Fibroblast of upper back skin (primary cell): ENCODE measurements around the gene CCNL2.

Source experiments
- DNase-seq: peaks from one replicate; pipeline ENCODE4 v3.0.0-alpha.2; 2013

The CCNL2 gene

DNA sequence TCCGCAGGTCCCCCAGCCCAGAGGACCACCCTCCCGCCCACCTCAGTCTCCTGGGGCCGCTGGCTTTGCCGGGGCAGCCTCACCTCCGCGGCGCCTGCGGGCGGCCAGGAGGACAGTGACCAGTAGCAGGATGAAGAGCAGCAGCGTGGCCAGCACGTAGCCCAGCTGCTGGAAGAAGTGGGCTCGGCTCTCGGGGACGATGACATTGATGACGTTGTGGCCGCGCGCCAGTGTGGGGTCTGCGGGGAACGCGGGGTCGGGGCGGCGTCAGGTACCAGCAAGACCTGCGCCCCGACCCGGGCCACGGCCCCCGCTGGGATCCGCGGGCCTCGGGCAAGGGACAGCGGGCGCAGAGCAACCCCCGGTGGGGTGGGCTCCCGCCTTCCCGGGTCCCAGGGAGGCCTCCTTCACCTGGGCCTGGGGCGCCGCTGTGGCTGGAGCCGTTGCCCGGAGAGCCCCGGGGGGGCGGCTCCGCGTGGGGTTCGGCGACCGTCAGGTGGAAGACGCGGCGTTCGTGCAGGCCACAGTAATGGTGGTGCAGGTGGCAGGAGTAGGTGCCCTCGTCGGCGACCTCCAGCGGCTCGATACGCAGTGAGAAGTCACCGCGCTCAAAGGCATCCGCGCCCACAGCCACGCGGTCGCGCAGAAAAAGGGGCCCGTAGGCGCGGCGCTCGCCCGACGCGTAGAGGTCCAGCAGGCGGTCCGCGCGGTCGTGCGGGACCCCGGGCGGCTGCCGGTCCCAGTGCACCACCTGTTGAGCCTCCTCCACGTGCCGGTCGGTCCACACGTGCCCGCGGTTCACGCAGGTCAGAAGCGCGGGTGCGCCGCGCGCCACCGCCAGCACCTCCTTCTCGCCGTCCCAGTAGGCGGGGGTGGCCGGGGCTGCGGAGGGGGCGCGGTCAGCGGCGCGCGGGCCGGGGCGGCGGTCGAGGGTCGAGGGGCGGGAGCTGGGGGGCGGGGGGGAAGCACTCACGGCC, 44.6 kb downstream of the CCNL2 start:
- no peak for DNase-seq

DNA sequence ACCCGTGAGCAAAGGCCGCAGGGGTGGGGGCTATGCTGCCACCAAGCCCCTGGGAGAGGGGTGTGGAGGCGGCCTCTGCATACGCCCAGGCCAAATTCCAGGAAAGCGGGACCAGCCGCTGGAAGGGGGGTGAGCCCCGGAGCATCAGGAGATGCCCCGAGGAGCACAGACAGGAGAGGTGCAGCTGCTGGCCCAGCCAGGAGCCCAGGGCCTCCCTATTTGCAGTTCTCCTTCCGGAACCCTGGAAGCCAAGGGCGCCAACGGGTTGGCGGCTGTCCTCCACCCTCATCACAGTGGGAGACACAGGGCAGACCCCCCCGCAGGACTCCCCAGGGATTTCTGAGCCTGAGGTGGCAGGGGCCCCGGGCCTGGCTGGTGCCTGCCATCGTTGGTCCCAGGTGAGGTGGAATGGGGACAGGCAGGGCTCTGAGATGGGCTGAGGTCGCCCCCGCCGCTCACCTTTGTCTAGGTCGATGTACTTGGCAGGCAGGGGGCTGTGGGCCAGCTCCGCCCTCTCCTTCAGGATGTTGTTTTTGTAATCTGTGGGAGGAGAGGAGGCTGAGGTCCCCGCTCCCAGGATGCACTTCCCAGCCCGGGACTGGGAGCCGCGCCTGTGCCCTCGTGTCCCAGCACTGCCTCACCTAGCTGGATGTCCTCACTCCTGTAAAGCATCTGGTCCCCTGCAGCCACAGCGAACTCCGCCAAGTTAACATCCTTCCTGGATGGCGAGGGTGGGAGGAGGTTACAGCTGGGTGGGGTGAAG, 45.6 kb downstream of the CCNL2 start:
- DNase-seq, result no peak

DNA sequence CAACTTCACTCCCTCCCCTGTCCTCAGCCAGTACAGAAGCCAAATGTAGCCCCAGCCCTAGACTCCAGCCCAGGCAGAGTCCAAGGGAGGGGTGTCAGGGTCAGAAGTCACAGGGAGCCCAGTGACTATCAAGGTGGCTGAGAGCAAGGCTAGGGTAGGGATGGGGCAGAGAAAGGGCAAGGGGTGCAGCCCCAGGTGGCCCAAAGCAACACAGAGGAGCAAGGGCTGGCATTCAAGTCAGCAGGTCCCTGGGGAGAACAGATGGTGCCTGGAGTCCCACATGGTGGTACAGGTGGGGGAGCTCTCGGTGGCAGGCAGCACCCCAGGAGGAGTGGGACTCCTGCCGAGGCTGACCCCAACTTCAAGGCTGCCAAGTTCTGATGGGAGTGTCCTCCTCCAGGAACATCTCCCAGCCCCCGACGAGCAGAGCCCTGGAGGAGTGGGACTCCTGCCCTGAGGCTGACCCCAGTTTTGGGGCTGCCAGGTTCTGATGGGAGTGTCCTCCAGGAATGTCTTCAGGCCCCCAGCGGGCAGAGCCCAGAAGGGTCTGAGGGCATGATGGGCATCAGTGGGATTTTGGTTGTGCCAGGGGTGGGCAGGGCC, 46.2 kb downstream of the CCNL2 start:
- no peak for DNase-seq

DNA sequence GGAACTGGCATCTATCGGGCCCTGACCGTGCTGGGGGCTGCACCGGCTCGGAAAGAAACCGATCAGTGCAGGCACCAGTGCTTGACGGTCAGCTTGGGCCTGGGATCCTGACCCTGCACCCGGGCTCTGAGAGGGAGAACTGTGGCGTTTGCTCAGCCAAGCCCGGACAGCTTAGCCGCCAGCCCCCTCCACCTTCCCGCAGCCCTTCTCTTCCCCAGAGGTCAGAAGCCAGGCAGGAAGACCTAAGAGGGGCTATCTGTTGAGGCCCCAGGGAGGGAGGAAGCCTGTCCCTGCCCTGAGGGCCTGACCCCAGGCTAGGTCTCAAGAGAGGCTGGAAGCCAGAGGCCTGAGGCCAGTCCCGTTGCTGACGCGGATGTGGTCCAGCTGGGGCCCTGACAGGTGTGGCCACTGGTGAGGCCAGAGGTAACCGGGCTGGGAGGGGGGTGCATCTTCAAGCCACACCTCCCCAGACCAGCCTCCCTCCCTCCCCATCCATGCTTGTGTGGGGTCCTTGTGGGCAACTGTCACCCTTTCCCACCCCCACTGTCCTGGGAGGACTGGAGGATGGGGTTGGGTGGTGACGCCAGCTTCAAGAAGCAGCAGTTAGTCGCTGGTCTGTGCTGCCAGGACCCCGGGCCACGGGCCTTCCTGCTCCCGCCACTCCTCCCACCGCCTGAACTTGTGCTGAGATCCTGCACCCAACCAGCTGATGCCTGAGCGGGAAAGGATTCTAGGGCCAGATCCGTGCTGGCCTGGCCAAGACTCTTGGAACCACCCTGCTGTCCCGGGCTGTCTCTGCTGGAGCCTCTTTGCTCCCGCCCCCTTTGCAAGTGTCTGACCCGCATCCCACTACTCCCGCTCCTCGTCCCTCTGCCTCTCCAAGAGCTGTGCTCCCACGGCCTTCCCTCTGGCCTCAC, 47.4 kb downstream of the CCNL2 start:
- DNase-seq, result peak; percentile 42

DNA sequence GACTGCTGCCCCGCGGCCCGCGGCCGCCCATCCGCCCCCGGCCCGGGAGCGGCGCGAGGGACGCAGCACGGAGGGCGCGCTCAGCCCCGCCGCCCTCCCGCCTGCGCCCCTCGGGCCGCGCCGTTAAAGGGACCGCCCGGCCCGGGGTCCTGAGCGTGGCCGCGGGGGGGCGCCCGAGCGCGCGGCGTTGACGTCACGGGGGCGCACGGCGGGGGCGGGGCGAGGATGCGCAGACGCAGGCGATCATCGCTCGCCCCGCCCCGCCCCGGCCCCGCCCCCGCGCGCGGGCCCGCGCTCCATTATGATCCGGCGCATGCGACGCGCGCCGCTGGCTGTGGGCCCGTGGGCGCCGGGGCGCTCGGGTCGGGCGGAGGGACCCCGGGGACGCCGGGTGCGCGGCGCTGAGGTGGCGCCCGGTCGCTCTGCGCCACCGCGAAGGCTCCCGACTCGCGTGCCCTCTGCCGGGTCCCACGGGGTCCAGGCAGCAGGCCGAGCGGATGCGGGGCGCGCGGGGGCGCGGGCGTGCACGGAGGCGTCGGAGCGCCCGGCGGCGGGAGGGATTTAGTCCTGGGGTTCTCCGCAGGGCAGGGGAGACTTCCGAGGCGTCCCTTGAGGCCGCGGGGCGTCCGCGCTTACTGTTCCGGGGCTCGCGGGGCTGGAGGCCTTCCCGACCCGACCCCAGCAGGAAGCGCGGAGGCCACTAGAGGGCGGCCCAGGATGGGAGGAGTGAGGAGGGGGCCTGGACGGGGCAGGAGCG, 49.7 kb downstream of the CCNL2 start, which contains the start of gene DVL1:
Gene DVL1, minus strand, starts transcription at position 163 of the 757 bp plus-strand sequence. CDS start 353 bp downstream, outside the sequence.
- peak; percentile 77 for DNase-seq

DNA sequence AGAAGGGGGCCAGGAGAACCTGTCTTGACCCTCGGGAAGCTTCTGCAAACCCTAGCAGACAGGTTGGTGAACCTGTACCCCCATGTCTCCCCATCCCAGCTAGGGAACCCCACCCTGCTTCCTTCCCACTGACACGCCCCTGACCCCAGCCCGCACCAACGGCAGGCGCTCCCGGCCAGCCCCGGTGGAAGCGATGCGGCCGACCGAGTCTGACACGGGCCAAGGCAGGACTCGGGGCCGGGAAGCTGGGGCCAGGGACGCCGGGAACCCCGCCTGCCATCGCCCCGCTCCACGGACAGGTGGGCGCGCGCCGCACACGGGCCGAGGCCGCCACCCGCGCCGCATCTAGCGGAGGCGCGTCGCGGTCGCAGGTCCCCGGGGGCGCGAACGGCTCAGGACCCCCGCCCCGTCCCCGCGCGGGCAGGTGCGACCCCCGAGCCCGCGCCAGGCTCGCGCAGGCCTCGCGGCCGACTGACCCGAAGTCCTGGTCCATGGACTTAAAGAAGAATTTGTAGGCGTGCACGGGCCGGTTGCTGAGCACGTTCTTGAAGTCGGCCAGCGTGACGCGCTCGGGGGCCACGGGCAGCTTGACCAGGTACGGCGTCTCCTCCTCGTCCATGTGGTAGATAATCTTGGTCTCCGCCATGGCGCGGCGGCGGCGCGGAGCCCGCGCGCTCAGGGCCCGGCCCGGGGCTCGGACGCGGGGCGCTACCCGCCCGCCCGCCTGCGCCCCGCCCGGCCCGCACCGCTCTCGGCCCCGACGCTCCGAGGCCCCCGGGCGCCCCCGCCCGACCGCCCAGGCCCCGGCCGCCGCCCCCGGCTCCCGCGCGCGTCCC, 50.5 kb downstream of the CCNL2 start:
- no peak for DNase-seq

DNA sequence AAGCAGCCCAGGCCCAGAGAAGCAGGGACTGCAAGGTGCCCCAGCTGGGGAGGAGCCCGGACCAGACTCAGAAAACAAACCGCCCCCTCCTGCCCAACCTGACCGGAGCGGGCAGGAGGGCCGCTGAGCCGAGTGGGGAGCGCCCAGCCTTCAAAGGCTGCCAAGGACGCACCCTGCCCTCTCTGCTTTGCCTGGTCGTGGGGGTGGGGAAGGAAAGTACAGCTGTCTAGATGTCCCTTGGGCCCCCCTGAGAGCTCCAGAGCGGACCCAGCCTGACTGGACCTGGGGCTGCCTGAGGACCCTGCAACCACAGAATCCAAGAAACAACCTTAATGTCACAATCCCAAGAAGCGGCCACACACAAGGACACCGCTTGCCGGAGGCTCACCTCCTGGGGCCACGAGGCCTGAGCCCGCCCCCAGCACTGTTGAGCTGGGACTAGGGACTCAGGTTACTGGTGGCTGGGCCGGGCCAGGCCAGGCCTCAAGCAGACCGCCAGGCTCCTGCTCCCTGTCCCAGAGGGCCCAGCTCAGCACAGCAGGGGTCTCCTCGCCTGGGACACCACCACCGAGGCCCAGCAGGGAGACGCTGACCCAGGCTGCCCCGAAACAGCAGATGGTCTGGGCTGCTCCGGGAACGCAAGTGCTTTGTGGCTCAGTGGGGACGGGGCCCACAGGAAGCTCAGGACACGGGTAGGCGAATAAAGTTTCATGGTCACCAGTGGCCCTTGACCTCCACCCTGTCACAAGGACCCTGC, 51.3 kb downstream of the CCNL2 start:
- DNase-seq, result no peak

DNA sequence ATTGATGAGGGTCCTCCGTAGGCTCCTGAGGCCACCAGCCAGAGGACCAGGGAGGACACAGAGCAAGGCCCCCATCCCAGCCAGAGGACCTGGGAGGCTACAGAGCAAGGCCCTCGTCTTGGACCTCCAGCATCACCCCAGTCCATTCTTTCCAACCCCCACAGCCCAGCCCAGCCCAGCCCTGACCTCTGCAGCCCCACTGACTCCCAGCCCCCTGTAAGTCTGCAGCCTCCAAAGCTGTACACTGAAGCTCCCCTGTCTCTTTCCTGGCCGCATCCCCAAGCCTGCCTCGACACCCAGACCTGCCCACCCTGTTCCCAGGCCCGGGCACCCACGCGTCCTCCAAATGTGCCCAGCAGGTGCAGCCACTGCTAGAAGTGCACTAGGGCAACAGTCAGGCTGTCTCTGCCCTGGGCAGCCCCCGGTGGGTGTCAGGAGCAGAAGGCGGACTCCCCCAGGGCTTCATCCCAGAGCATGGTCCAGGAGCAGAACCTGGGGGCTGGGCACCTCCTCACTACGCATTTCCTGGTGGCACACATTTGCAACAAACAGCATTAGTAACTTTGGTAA, 52.0 kb downstream of the CCNL2 start:
- DNase-seq, result no peak

DNA sequence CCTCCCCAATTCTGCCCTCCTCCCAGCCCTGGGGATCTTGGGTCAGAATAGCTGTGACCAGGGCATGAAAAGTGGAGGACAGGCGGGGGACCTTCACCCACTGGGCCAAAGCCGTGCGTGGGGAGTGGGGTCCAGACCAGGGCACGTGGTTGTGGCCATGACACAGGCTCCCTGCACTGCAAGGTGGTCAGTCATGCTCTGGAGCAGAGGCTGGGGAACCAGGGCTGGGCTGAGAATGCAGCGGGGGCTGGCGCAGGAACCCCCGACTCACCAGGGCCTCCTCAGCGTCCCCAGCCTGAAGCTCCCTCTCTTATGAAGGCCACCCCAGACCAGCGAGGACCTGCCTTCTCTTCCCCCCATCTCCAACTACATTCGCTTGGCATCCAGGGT, 52.6 kb downstream of the CCNL2 start:
- DNase-seq, result no peak

DNA sequence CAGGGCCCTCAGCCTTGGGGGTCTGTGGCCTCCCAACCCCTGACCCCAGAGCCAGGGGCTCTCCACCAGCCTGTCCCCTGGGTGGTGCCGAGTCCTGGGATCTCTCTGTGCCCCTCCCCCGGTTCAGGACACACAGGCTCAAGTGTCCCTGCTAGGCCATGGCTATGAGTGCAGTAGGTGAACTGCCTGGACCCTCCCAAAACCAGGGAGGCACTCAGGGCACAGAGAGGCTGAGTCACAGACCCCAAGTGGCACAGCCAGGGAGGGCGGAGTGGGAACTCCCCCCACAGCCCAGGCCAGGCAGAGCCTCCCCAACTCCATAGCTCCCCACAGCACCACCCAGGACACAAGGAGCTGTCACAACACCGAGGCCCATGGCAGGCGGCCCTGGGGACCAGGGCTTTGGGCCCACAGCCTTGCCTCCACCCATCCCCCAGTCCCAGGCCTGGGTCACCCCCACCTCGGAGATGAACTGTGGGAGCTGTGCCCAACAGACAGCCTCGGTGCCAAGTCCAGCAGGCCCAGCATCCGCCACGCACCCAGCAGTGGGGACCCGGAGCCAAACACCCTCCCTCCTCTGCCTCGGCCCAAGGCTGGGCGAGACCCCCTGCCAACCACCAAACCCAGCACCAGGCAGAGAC, 53.2 kb downstream of the CCNL2 start:
- DNase-seq, result no peak

DNA sequence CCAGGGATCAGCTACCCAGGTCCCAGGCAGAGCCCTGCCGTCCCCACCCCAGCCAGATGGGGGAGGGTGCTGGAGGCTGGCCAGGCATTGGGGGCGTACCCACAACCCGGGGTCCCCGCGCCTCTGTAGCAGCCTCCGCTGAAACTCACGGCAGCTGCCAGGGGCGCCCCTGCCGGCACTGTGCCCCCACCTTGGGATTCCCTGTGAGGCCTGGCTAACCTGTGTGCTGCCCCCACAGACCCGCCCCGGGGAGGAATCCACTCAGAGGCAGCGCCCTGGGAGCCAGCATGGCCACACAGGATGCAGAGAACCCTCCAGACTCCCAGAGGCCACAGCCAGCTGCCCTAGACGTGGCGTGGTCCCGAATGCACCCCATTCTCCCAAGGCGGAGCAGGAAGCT, 53.8 kb downstream of the CCNL2 start:
- DNase-seq, result no peak

DNA sequence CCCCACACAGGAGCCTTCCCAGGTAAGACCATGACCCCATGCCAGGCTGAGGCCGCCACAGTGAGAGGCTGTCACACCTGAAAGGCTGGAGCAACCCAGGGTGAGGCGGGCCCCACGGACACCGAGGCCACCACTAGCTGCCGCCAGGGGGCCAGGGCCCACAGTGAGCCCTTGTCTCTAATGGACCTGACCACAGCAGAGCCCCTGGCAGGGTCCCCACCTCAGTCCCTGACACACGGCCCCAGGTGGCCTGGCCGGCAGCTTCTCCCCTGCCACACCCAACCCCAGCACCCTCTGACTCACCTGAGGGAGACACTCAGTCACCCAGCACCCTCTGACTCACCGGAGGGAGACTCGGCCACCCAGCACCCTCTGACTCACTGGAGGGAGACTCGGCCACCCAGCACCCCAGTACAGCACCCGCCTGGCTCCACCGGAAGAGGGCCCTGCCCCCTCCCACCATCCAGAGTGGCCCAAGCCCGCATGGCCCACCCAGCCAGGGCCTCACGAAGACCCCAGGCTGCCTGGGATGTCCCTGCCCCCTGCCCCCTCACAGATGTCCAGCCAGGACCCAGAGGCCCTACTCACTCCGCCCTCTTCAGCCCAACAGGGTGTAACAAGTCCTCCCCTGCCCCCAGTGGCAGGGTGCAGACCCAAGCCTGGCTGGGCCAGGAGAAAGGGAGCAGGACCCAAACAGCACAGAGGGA, 54.3 kb downstream of the CCNL2 start:
- peak; percentile 56 for DNase-seq

DNA sequence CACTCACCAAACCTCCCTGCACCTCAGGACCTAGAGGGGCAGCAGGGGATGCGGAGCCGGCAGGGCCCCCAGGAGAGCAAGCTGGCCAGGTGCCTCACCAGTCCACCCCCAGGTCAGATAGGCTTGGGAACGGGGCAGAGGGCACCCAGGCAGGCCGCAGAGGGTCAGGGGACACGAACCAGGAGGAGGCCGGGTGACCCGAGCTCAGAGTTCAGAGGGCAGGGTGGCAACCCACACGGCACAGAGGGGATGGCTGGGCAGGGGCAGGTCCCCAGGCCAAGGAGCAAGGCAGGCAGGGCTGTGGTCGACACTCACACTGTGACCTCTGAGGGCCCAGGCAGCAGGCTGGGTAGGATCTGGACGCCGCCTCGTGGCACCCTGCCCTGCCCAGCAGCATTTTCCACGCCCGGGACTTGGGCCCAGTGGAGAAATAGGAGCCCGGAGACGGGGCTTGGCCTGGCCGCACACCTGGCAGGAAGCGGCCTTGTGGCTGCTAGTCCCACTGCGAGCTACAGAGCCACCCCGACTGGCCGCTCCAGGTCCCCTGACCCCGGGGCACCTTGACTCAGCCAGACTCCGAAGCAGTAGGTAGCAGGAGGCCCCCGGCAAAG, 55.2 kb downstream of the CCNL2 start:
- DNase-seq, result no peak

DNA sequence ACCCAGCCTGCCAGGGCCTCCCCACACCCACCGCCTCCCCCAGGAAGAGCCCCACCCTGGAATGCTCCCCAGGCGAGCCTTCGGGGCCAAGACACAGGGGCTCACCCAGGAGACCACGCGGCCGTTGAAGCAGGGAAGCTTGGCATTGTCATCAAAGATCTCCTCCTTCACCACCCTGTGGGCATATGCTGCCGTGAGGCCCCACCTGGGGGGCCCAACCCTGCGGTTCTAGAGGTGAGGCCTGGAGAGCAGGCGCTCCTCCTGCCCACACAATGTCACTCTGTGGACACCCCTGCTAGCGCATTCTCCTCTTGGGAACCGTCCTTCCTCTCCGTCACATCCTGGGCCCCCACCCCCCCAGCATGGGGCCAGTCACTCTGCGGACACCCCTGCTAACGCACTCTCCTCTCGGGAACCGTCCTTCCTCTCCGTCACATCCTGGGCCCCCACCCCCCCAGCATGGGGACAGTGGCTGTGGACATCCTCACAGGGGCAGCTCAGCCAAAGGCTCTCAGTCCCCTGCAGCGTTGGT, 56.5 kb downstream of the CCNL2 start:
- DNase-seq, result no peak

DNA sequence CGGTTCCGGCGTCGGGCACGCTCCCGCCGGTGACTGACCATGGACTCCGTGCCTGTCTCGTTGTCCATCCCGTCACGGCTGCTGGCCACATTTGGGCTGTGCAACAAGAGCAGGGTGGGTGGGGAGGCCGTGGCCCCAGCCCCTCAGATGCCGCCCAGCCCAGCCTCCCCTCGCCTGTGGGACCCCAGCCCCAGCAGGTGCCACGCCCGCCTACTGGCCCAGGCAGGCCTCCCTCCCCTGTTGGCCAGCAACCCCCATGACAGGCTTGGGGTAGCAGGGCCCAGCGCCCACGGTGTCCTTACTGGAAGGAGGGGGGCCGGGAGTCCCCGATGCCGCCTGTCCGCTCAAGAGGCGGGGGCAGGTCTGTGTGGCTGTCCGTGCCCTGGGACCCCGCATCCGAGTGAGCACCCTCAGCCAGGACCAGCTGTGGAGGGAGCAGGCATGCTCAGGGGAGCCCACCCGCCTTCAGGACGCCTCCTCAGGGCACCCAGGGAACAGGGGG, 57.0 kb downstream of the CCNL2 start:
- no peak for DNase-seq

DNA sequence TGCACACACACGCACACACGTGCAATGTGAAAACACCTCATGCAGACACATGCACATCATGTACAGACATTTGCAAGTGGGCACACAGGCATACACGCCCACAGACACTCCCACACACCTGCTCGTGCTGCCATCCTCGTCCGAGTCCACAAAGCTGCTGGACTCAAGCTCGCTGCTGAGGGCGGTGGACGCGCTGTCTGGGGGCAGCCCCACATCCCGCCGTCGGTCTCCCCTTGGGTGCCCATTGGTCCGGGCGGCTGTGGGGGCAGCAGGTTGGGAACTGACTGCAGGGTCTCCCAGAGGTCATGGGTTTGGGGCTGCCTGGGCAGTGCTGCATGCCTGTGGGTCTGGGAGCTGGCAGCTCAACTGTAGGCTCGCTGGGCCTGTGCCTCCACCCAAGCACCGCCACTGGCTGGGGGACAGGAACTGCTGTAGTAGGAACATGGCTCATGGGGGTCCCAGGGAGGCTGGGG, 57.5 kb downstream of the CCNL2 start:
- DNase-seq, result no peak
